NT2/D1 (cell line): ENCODE data around the gene CRHBP.

Source experiments
- DNase-seq: peaks from one replicate; pipeline ENCODE4 v3.0.0-alpha.2; 2011; ENCODE audit warnings: low read depth, low spot score
- H3K27me3 ChIP-seq: 2 replicates; pipeline ENCODE4 v1.6.0; 2011; ENCODE audit warnings: mild to moderate bottlenecking; ENCODE audit not compliant: insufficient read length, insufficient read depth
- H3K36me3 ChIP-seq: 2 replicates; pipeline ENCODE4 v1.6.1; 2011; ENCODE audit warnings: mild to moderate bottlenecking, low read length, mixed read lengths; ENCODE audit not compliant: insufficient read depth, insufficient read length
- H3K4me1 ChIP-seq: 2 replicates; pipeline ENCODE4 v1.5.1; 2011; ENCODE audit not compliant: insufficient read depth, insufficient read length
- H3K4me3 ChIP-seq: 2 replicates; pipeline ENCODE4 v1.5.1; 2011; ENCODE audit warnings: low read depth; ENCODE audit not compliant: insufficient read length
- H3K9ac ChIP-seq: 2 replicates; pipeline ENCODE4 v1.6.0; 2011; ENCODE audit warnings: low read depth; ENCODE audit not compliant: insufficient read length
- H3K9me3 ChIP-seq: 2 replicates; pipeline ENCODE4 v1.5.1; 2011; ENCODE audit warnings: mild to moderate bottlenecking, low read length; ENCODE audit not compliant: insufficient read depth
- SUZ12 ChIP-seq: IDR thresholded peaks from 2 replicates; pipeline ENCODE4 v1.6.1; 2011; ENCODE audit not compliant: insufficient read length, insufficient read depth; ENCODE audit errors: extremely low read depth
- YY1 ChIP-seq: IDR thresholded peaks from 2 replicates; pipeline ENCODE4 v1.6.1; 2011; ENCODE audit not compliant: insufficient read length, insufficient read depth
- ZNF274 ChIP-seq: IDR thresholded peaks from 2 replicates; pipeline ENCODE4 v1.6.1; 2011; ENCODE audit warnings: mild to moderate bottlenecking, low read depth, low read length

Gene CRHBP

DNA sequence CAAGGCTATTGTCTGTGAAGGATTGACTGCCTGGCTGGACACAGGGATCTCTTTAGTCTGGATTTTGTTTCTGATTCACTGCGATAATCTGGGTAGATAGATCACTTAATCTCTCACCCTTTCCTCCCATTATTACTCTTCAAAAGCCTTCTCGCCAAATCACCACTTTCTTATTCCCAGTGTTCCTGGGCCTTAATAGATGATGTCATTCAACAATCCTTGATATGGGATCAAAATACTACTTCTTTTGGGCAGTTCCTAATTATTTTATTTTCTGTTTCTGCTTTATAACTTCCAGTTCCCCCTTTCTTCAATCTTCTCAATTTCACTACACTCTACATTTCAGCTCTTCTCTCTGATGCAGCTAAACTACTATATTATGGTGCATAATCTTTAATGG lies 6.8 kb upstream of the CRHBP start:
- no peak for DNase-seq
- no peak overlapping the region for H3K9ac ChIP-seq
- H3K36me3 ChIP-seq: no peaks in the 10 kb centered on the region
- no peaks in the 10 kb centered on the region for H3K4me1 ChIP-seq
- no peak for TF ChIP-seq SUZ12
- no peak for TF ChIP-seq ZNF274
- TF ChIP-seq YY1: no peak
- no peak overlapping the region for H3K4me3 ChIP-seq
- H3K27me3 ChIP-seq: peaks cover 1% of the 10 kb centered on the region
- no peaks in the 10 kb centered on the region for H3K9me3 ChIP-seq

DNA sequence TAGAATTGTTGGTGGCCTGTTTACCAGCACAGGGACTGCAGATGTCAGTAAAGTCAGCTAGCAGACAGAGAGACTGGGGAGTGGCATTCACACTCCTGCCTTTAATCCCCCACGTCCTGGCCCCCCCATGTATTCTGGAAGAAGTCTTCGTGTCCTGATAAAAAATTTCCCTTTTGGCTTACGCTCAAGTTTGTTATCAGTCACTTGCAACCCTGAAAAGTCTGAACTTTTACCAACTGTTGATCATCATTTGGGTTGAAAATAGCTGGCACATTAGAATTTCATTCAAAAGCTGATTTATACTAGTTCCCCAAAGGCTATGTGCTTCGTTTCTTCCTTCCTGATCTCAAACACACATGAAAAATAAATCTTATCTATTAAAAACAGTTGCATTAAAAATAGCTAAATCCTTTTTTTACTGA lies 5.8 kb upstream of the CRHBP start:
- no peak for DNase-seq
- no peaks in the 10 kb centered on the region for H3K36me3 ChIP-seq
- no peak overlapping the region for H3K9ac ChIP-seq
- H3K4me3 ChIP-seq: no peak overlapping the region
- TF ChIP-seq YY1 (no peak), SUZ12 (no peak), ZNF274 (no peak)
- peaks cover 11% of the 10 kb centered on the region for H3K27me3 ChIP-seq
- H3K9me3 ChIP-seq: no peaks in the 10 kb centered on the region
- no peaks in the 10 kb centered on the region for H3K4me1 ChIP-seq

DNA sequence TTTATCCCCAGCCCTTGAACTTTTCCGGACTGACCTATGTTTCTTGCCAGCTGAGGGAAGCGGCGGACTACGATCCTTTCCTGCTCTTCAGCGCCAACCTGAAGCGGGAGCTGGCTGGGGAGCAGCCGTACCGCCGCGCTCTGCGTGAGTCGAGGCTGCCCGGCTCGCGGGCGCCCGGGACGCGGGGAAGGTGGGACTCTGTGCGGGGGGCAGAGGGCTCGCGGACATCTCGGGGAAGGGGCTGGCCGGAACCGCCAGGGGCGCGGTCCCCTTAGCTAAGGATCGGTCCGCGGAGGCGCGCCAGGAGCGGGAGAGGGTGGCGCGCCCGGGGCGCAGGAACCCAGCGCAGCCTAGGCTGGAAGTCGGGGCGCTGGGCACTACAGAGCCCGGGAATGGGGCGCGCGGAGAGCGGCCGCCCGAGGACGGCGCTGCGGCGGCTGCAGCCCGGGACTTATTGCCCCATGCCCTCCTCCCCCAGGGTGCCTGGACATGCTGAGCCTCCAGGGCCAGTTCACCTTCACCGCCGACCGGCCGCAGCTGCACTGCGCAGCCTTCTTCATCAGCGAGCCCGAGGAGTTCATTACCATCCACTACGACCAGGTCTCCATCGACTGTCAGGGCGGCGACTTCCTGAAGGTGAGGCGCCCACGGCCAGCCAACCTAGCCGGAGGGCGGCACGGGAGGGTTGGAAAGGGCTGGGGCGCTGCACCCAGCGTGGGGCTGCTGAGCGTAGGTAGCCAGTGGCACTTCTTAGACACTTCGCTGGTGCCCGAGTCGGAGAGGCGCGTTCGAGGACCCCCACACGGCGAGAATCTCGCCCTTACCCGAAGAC lies 922 bp downstream of the CRHBP start:
- DNase-seq: no peak
- Histone ChIP-seq H3K36me3 (no peaks in the 10 kb centered on the region), H3K27me3 (peaks cover 53% of the 10 kb centered on the region), H3K4me3 (peak overlapping the region; percentile 59), H3K4me1 (no peaks in the 10 kb centered on the region), H3K9me3 (no peaks in the 10 kb centered on the region), H3K9ac (peak overlapping the region; percentile 66)
- TF ChIP-seq SUZ12 (no peak), YY1 (no peak), ZNF274 (no peak)

DNA sequence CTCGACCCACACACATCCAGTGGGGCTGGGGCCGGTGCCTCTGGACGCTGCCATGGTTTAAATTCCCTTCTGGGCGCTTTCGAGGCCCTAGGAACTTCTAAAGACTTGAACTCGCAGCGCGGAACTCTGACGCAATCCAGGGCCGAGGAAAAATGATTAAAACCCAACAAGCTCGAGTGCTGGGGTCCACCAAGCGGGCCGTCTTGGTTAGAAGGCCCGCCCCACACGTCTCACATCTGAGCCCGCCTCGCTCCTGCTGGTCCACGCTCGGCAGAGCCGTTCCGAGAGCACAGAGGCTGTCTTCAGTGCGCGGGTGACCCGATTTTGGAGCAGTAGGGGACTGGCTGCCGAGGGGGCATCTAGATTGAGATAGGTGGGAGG lies 1.5 kb downstream of the CRHBP start:
- peaks cover 53% of the 10 kb centered on the region for H3K27me3 ChIP-seq
- peak overlapping the region; percentile 66 for H3K9ac ChIP-seq
- no peak for TF ChIP-seq SUZ12
- no peak for TF ChIP-seq ZNF274
- no peak for TF ChIP-seq YY1
- H3K9me3 ChIP-seq: no peaks in the 10 kb centered on the region
- H3K4me3 ChIP-seq: peak overlapping the region; percentile 59
- no peaks in the 10 kb centered on the region for H3K4me1 ChIP-seq
- H3K36me3 ChIP-seq: no peaks in the 10 kb centered on the region
- no peak for DNase-seq

GRCh38 chr5:76956033-76956432 lies 3.2 kb downstream of the CRHBP start:
- no peaks in the 10 kb centered on the region for H3K36me3 ChIP-seq
- H3K9me3 ChIP-seq: no peaks in the 10 kb centered on the region
- TF ChIP-seq YY1 (no peak), ZNF274 (no peak), SUZ12 (no peak)
- peaks cover 53% of the 10 kb centered on the region for H3K27me3 ChIP-seq
- no peak overlapping the region for H3K4me3 ChIP-seq
- no peak overlapping the region for H3K9ac ChIP-seq
- no peak for DNase-seq
- H3K4me1 ChIP-seq: peaks cover 3% of the 10 kb centered on the region

DNA sequence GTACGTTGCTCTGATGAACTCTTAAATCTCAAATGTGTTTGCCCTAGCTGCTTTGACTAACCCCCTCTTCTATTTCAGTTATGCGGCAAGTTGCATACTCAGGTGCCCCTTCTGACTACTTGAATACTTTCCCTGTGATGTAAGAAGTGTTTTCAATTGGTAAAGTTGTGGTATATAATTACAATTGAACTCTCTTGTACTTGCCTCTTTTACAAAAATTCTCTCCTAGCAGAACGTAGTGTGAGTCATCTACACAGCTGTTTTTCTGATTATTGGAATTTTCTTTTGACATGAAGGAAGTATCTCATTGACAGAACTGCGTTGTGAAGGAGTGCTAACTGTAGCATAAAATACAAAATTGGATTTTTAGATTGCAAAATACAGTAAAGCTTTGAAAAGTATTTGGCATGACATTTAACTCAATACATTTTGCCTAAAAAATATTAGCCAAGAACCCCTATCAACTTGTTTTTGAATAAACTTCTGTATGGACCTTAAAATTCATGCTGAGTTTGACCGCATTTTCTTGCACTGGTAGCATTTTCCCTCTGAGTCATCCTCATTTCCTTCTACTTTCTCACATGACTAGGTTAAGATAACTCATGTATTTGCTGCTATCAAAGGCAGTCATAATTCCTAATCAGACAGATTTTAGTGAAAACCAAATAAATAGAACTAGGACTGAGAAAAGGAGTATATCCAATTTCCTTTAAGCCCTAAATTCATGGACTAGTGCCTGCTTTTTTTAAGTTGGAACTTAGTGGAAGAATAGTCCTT lies 6.3 kb downstream of the CRHBP start:
- Histone ChIP-seq H3K27me3 (peaks cover 21% of the 10 kb centered on the region), H3K4me1 (peaks cover 3% of the 10 kb centered on the region), H3K9ac (no peak overlapping the region), H3K36me3 (no peaks in the 10 kb centered on the region), H3K4me3 (no peak overlapping the region), H3K9me3 (no peaks in the 10 kb centered on the region)
- TF ChIP-seq YY1 (no peak), ZNF274 (no peak), SUZ12 (no peak)
- DNase-seq: no peak

- Histone ChIP-seq H3K27me3 (peaks cover 12% of the 10 kb centered on the region), H3K36me3 (no peaks in the 10 kb centered on the region), H3K9me3 (no peaks in the 10 kb centered on the region), H3K4me1 (peaks cover 3% of the 10 kb centered on the region), H3K9ac (no peak overlapping the region), H3K4me3 (no peak overlapping the region)
- TF ChIP-seq SUZ12: no peak
- no peak for TF ChIP-seq ZNF274
- TF ChIP-seq YY1: no peak
- DNase-seq: no peak
These were observed 7.3 kb downstream of the CRHBP start for GRCh38 chr5:76960004-76960625.
